HEK293T (cell line): ENCODE measurements around the gene FMO2.

ENCODE experiments used
- ARNT ChIP-seq: fragments of 450-650 bp; IDR thresholded peaks from 2 replicates; pipeline ENCODE4 v1.6.1; 2017; ENCODE audit warnings: mild to moderate bottlenecking
- FOXA1 ChIP-seq: fragments of 450-650 bp; IDR thresholded peaks from 2 replicates; pipeline ENCODE4 v1.6.1; 2016; ENCODE audit warnings: mild to moderate bottlenecking
- FOXM1 ChIP-seq: fragments of 450-650 bp; IDR thresholded peaks from 2 replicates; pipeline ENCODE4 v1.6.1; 2017; ENCODE audit warnings: mild to moderate bottlenecking, borderline replicate concordance
- PKNOX1 ChIP-seq: fragments of 450-650 bp; IDR thresholded peaks from 2 replicates; pipeline ENCODE4 v1.6.1; 2016
- TARDBP ChIP-seq: fragments of 450-650 bp; IDR thresholded peaks from 2 replicates; pipeline ENCODE4 v1.6.1; 2016
- ZNF384 ChIP-seq: fragments of 450-650 bp; IDR thresholded peaks from 2 replicates; pipeline ENCODE4 v1.6.1; 2016

- TF ChIP-seq ZNF384 = no peak
- TF ChIP-seq PKNOX1 = no peak
- no peak for TF ChIP-seq FOXA1
- TF ChIP-seq TARDBP = no peak
- no peak for TF ChIP-seq FOXM1
- TF ChIP-seq ARNT = no peak
Observed at GRCh38 chr1:171138980-171139379, 46.1 kb upstream of the FMO2 start.
